Esophagus squamous epithelium (tissue), 5 donors: ENCODE measurements around the gene SLC10A6. TPM values are rescaled to one million over a fixed set of nuclear protein-coding genes. Genes with fewer than 3 reads are reported as not detected.

Experiments
- DNase-seq: peaks from one replicate; lab custom pipeline; 2025; lab: John Stamatoyannopoulos, UW
- H3K27ac ChIP-seq, 4 donors: fragments of 200-600 bp; sonication (generic); one replicate each; pipeline ENCODE4 v1.5.1; 2016 to 2019; ENCODE audit warnings: mild to moderate bottlenecking in 1 of 4
- H3K27me3 ChIP-seq, 4 donors: fragments of 200-600 bp; sonication (generic); 1 replicate in 3 of 4; 2 replicates in 1 of 4; pipeline versions ENCODE4 v1.5.1 to v1.6.0; 2017 to 2021; ENCODE audit warnings: antibody characterized with exemption in 1 of 4
- H3K36me3 ChIP-seq, 3 donors: fragments of 200-600 bp; sonication (generic); one replicate each; pipeline ENCODE4 v1.5.1; 2016 to 2019
- H3K4me1 ChIP-seq, 3 donors: fragments of 200-600 bp; sonication (generic); one replicate each; pipeline ENCODE4 v1.5.1; 2017 to 2019
- H3K4me3 ChIP-seq, 4 donors: fragments of 200-600 bp; sonication (generic); 1 replicate in 3 of 4; 2 replicates in 1 of 4; pipeline ENCODE4 v1.5.1; 2016 to 2019; ENCODE audit warnings: mild to moderate bottlenecking in 2 of 4, moderate library complexity in 1 of 4
- H3K9me3 ChIP-seq, 3 donors: fragments of 200-600 bp; sonication (generic); one replicate each; pipeline ENCODE4 v1.5.1; 2016 to 2019
- CTCF ChIP-seq, 6 experiments: fragments of 450-650 bp in 4 of 6; fragments of 200-600 bp in 2 of 6; sonication (generic) in 2 of 6; IDR thresholded peaks; one replicate each; pipeline ENCODE4 v1.5.1; 2016 to 2019; ENCODE audit warnings: antibody characterized with exemption in 6 of 6, mild to moderate bottlenecking in 4 of 6, moderate library complexity in 4 of 6
- POLR2A ChIP-seq, 4 donors: fragments of 450-650 bp; IDR thresholded peaks; one replicate each; pipeline ENCODE4 v1.6.1; 2017; ENCODE audit warnings: antibody characterized with exemption in 4 of 4, mild to moderate bottlenecking in 4 of 4, moderate library complexity in 3 of 4
- WGBS, 2 donors: methylation state at CpG; one replicate each; pipeline ENCODE4 v1.1.5; 2018; 5-methylcytosine and 5-hydroxymethylcytosine counted together
- intact Hi-C: fragments of 100-400 bp; cut with DNase I; formaldehyde crosslinking; loops from one replicate; pipeline ENCODE4 v1.15.0; 2022
- total RNA-seq, 4 donors: library from RNA; depleted of rRNA; stranded (reverse); fragments of >200 nt; gene quantifications; one replicate each; pipeline ENCODE4 v1.1.0, GENCODE V29; 2016
- donor health status: DM: yes; HTN: yes; CAD: no.

The SLC10A6 gene
- total RNA-seq, 4 donors from 2014 or later, result 14.7 to 55.4 (median 20.1) TPM

GRCh38 chr4:86831262-86832130, 17.7 kb downstream of the SLC10A6 start:
- no peak for DNase-seq
- WGBS, 2 donors, result 53 to 72% methylated on average over 5 of the region's 5 CpGs
- H3K4me3 ChIP-seq, result no peak overlapping the region

GRCh38 chr4:86825511-86825910, 23.7 kb downstream of the SLC10A6 start:
- peaks cover 0 to 79% (median 4%) of the 10 kb centered on the region in 3 donors for H3K36me3 ChIP-seq
- no peak overlapping the region for H3K27ac ChIP-seq
- H3K4me3 ChIP-seq, result no peak overlapping the region
- no peaks in the 10 kb centered on the region for H3K9me3 ChIP-seq
- intact Hi-C loops, result no loop called here
- WGBS, 2 donors, result 65 to 77% methylated on average over 3 of the region's 3 CpGs
- H3K27me3 ChIP-seq, result no peaks in the 10 kb centered on the region
- no peak for DNase-seq
- peaks cover 0 to 9% (median 0%) of the 10 kb centered on the region in 3 donors for H3K4me1 ChIP-seq
- TF ChIP-seq POLR2A (IDR thresholded peaks at IDR 0.05) (no peak), CTCF (IDR thresholded peaks at IDR 0.05) (no peak)

More at GRCh38 chr4:86831262-86832130, 17.7 kb downstream of the SLC10A6 start:
- no peaks in the 10 kb centered on the region for H3K27me3 ChIP-seq
- peaks cover 0 to 34% (median 4%) of the 10 kb centered on the region in 3 donors for H3K36me3 ChIP-seq
- TF ChIP-seq POLR2A (IDR thresholded peaks at IDR 0.05) (no peak), CTCF (IDR thresholded peaks at IDR 0.05) (no peak)
- intact Hi-C loops, result no loop called here
- H3K4me1 ChIP-seq, result peaks cover 4 to 29% (median 6%) of the 10 kb centered on the region in 3 donors
- H3K9me3 ChIP-seq, result no peaks in the 10 kb centered on the region
- peak overlapping the region; percentile 52 to 87 (median 77) for H3K27ac ChIP-seq

- no peak for TF ChIP-seq POLR2A (IDR thresholded peaks at IDR 0.05)
- no peak for TF ChIP-seq CTCF (IDR thresholded peaks at IDR 0.05)
- DNase-seq, result no peak
- Histone ChIP-seq H3K4me3 (no peak overlapping the region), H3K27ac (no peak overlapping the region), H3K27me3 (no peaks in the 10 kb centered on the region), H3K36me3 (peaks cover 0 to 47% (median 0%) of the 10 kb centered on the region in 3 donors), H3K4me1 (peaks cover 0 to 4% (median 0%) of the 10 kb centered on the region in 3 donors), H3K9me3 (no peaks in the 10 kb centered on the region)
- intact Hi-C loops, result no loop called here
- WGBS, 2 donors, result 100% methylated on average over 2 of the region's 2 CpGs
Measured at GRCh38 chr4:86822136-86822535, 27.0 kb downstream of the SLC10A6 start.

- no peaks in the 10 kb centered on the region for H3K4me1 ChIP-seq
- no peaks in the 10 kb centered on the region for H3K27me3 ChIP-seq
- WGBS, 2 donors, result 0 to 54% methylated on average over 1 of the region's 1 CpG
- no peak for TF ChIP-seq CTCF (IDR thresholded peaks at IDR 0.05)
- TF ChIP-seq POLR2A (IDR thresholded peaks at IDR 0.05), result no peak
- intact Hi-C loops, result no loop called here
- H3K36me3 ChIP-seq, result peaks cover 0 to 46% (median 0%) of the 10 kb centered on the region in 3 donors
- H3K27ac ChIP-seq, result no peak overlapping the region
- H3K9me3 ChIP-seq, result no peaks in the 10 kb centered on the region
- no peak overlapping the region for H3K4me3 ChIP-seq
- DNase-seq, result no peak
Measured at GRCh38 chr4:86821151-86821550, 28.0 kb downstream of the SLC10A6 start.

GRCh38 chr4:86819561-86819960, 29.6 kb downstream of the SLC10A6 start:
- 91% methylated on average over 7 of the region's 7 CpGs for WGBS, 2 donors
- no peak overlapping the region for H3K27ac ChIP-seq
- no peak for TF ChIP-seq CTCF (IDR thresholded peaks at IDR 0.05)
- no peak for TF ChIP-seq POLR2A (IDR thresholded peaks at IDR 0.05)
- peaks cover 0 to 46% (median 0%) of the 10 kb centered on the region in 3 donors for H3K36me3 ChIP-seq
- DNase-seq, result no peak
- H3K27me3 ChIP-seq, result no peaks in the 10 kb centered on the region
- H3K4me1 ChIP-seq, result no peaks in the 10 kb centered on the region
- no peak overlapping the region for H3K4me3 ChIP-seq
- intact Hi-C loops, result no loop called here
- H3K9me3 ChIP-seq, result peaks cover 0 to 2% (median 0%) of the 10 kb centered on the region in 3 donors
